SU-DHL-6 (cell line): ENCODE measurements around the gene TBCK.

Source experiments
- H2AFZ ChIP-seq: fragments of 200-600 bp; sonication (generic); 2 replicates; pipeline ENCODE4 v1.6.1; 2014; ENCODE audit warnings: low read depth, mild to moderate bottlenecking, moderate library complexity, mixed read lengths, antibody characterized with exemption, low read length; ENCODE audit not compliant: severe bottlenecking
- H3F3A ChIP-seq: fragments of 200-600 bp; shearing (Covaris generic); 2 replicates; pipeline ENCODE4 v1.6.0; 2016; ENCODE audit warnings: antibody characterized with exemption, mild to moderate bottlenecking; ENCODE audit not compliant: insufficient read depth
- H3K27ac ChIP-seq: fragments of 200-600 bp; sonication (generic); 2 replicates; pipeline ENCODE4 v1.5.1; 2016; ENCODE audit warnings: low read depth, mild to moderate bottlenecking, low read length, moderate library complexity, mixed read lengths
- H3K27me3 ChIP-seq: fragments of 200-600 bp; sonication (generic), shearing (Covaris generic); 2 replicates; pipeline ENCODE4 v1.6.0; 2014; ENCODE audit warnings: mild to moderate bottlenecking, low read length
- H3K36me3 ChIP-seq: fragments of 200-600 bp; sonication (generic); 2 replicates; pipeline ENCODE4 v1.6.1; 2014; ENCODE audit warnings: mild to moderate bottlenecking, low read length, mixed read lengths
- H3K4me2 ChIP-seq: fragments of 300-600, 200-600 bp; shearing (Covaris generic), sonication (generic); 2 replicates; pipeline ENCODE4 v1.6.0; 2014; ENCODE audit warnings: low read length, low read depth, mild to moderate bottlenecking; ENCODE audit not compliant: poor library complexity, severe bottlenecking
- H3K4me3 ChIP-seq: fragments of 200-600 bp; sonication (generic); 2 replicates; pipeline ENCODE4 v1.5.1; 2014; ENCODE audit warnings: antibody characterized with exemption, low read length, mild to moderate bottlenecking, mixed read lengths; ENCODE audit not compliant: insufficient read depth, poor library complexity, severe bottlenecking
- H3K79me2 ChIP-seq: fragments of 200-600 bp; sonication (generic); 2 replicates; pipeline ENCODE4 v1.6.1; 2014; ENCODE audit warnings: mild to moderate bottlenecking, low read length, moderate library complexity; ENCODE audit not compliant: insufficient read depth
- H3K9ac ChIP-seq: fragments of 200-600 bp; sonication (generic); 2 replicates; pipeline ENCODE4 v1.7.0; 2014; ENCODE audit warnings: mild to moderate bottlenecking, low read length
- H3K9me2 ChIP-seq: fragments of 200-600 bp; sonication (generic); replicated peaks from 2 replicates; pipeline ENCODE4 v1.6.1; 2014; ENCODE audit warnings: low read length; ENCODE audit not compliant: insufficient read depth
- H3K9me3 ChIP-seq: fragments of 200-600 bp; sonication (generic); 2 replicates; pipeline ENCODE4 v1.6.1; 2014; ENCODE audit warnings: low read length, mixed read lengths; ENCODE audit not compliant: insufficient read depth
- H4K20me1 ChIP-seq: fragments of 200-600 bp; sonication (generic); 2 replicates; pipeline ENCODE4 v1.6.1; 2014; ENCODE audit warnings: low read depth, mild to moderate bottlenecking, antibody characterized with exemption, low read length, moderate library complexity, mixed read lengths
- EZH2phosphoT487 ChIP-seq: fragments of 200-600 bp; sonication (generic), shearing (Covaris generic); conservative IDR thresholded peaks from 2 replicates; pipeline ENCODE4 v1.6.1; 2018; ENCODE audit warnings: mild to moderate bottlenecking, antibody characterized with exemption, low read length, moderate library complexity, mixed read lengths
- TF ChIP-seq, protein P1 (sequence below): fragments of 200-600 bp; sonication (generic); IDR thresholded peaks from one replicate; pipeline ENCODE4 v1.5.1; 2017; ENCODE audit warnings: antibody characterized with exemption, mild to moderate bottlenecking, low read length, moderate library complexity; ENCODE audit not compliant: insufficient read depth, poor library complexity, severe bottlenecking

The TBCK gene

DNA sequence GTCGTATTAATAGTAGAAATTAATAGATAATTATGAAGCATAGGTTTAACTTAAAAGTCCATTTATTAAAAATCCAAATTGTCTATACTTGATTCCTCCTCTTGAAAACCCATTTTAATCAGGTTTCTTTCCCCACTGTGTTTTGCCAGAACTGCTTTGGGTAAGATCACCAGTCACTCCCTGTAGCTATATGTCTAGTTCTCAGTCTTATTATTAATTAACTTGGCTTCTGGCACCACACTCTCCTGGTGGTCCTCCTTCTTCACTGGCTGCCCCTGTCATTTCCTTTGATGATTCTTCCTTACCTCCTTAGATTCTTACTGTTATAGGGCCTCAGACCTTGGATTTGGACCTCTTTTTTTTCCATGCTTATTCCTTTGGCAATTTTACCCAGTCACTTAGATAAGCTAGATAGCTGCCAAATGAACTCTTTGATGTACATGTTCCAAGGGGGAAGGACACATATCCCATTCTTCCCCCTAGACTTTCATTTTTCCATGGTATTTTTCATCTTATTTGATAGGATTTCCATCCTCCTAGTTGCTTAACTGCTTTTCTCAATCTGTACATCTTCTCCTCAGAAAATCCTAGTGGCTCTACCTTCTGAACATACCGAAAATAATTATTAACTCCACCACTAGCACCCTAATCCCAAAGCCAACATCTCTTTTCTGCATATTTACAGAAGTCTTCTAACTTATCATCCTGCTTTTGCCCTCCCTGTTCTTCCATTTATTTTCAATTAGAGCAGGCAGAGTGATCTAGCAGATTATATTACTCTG, 28.0 kb upstream of the TBCK start:
- H3K4me3 ChIP-seq: no peak overlapping the region
- peaks cover 15% of the 10 kb centered on the region; the same call in 1 of the 2 replicates for H3K79me2 ChIP-seq
- H3K27me3 ChIP-seq: no peaks in the 10 kb centered on the region
- no peak for TF ChIP-seq EZH2phosphoT487
- TF ChIP-seq, protein P1, sequence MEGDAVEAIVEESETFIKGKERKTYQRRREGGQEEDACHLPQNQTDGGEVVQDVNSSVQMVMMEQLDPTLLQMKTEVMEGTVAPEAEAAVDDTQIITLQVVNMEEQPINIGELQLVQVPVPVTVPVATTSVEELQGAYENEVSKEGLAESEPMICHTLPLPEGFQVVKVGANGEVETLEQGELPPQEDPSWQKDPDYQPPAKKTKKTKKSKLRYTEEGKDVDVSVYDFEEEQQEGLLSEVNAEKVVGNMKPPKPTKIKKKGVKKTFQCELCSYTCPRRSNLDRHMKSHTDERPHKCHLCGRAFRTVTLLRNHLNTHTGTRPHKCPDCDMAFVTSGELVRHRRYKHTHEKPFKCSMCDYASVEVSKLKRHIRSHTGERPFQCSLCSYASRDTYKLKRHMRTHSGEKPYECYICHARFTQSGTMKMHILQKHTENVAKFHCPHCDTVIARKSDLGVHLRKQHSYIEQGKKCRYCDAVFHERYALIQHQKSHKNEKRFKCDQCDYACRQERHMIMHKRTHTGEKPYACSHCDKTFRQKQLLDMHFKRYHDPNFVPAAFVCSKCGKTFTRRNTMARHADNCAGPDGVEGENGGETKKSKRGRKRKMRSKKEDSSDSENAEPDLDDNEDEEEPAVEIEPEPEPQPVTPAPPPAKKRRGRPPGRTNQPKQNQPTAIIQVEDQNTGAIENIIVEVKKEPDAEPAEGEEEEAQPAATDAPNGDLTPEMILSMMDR: no peak
- no peaks in the 10 kb centered on the region for H4K20me1 ChIP-seq
- H3K36me3 ChIP-seq: 0 out of 2 replicates have a peak, but pooled peaks cover 2% of the 10 kb centered on the region
- no peak overlapping the region for H2AFZ ChIP-seq
- no peak overlapping the region for H3K27ac ChIP-seq
- H3F3A ChIP-seq: no peaks in the 10 kb centered on the region
- no peaks in the 10 kb centered on the region for H3K9me2 ChIP-seq
- no peak overlapping the region for H3K4me2 ChIP-seq
- H3K9me3 ChIP-seq: no peaks in the 10 kb centered on the region
- H3K9ac ChIP-seq: no peak overlapping the region

DNA sequence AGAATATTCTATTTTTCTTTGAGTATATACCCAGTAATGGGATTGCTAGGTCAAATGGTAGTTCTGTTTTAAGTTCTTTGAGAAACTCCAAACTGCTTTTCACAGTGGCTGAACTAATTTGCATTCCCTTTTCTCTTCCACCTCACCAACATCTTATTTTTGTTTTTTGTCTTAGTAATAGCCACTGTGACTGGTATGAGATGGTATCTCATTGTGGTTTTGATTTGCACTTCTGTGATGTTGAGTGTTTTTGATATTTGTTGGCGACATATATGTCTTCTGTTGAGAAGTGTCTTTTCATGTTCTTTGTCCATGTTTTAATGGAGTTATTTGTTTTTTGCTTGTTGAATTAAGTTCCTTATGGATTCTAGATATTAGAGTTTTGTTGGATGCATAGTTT, 24.8 kb upstream of the TBCK start:
- TF ChIP-seq EZH2phosphoT487: no peak
- TF ChIP-seq, protein P1: no peak
- peaks cover 15% of the 10 kb centered on the region; the same call in 1 of the 2 replicates for H3K79me2 ChIP-seq

DNA sequence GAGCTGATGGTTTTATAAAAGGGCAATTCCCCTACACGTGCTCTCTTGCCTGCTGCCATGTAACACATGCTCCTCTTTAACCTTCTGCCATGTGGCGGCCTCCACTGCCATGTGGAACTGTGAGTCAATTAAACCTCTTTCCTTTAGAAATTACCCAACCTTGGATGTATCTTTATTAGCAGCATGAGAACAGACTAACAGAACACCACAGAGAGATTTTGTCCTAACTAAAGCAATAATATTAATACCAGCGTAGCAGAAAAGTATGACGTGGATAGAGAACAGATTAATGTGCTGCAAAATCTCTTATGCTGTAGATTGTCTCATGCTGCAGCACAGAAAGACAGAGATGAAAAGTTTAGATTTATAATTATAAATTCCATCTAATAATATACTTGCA, 23.4 kb upstream of the TBCK start:
- H3K79me2 ChIP-seq: peaks cover 15% of the 10 kb centered on the region; the same call in 1 of the 2 replicates
- no peak overlapping the region for H2AFZ ChIP-seq
- no peaks in the 10 kb centered on the region for H4K20me1 ChIP-seq
- H3K9ac ChIP-seq: no peak overlapping the region
- no peak overlapping the region for H3K27ac ChIP-seq
- H3K4me2 ChIP-seq: no peak overlapping the region
- H3K9me2 ChIP-seq: no peaks in the 10 kb centered on the region
- no peak overlapping the region for H3K4me3 ChIP-seq
- no peaks in the 10 kb centered on the region for H3K36me3 ChIP-seq
- no peak for TF ChIP-seq EZH2phosphoT487
- TF ChIP-seq, protein P1: no peak
- no peaks in the 10 kb centered on the region for H3K27me3 ChIP-seq
- H3F3A ChIP-seq: no peaks in the 10 kb centered on the region
- no peaks in the 10 kb centered on the region for H3K9me3 ChIP-seq

More for the DNA sequence above, 24.8 kb upstream of the TBCK start:
- Histone ChIP-seq H3F3A (no peaks in the 10 kb centered on the region), H3K27ac (no peak overlapping the region), H3K4me3 (no peak overlapping the region), H3K9ac (no peak overlapping the region), H3K9me2 (no peaks in the 10 kb centered on the region), H3K9me3 (no peaks in the 10 kb centered on the region), H4K20me1 (no peaks in the 10 kb centered on the region), H3K36me3 (no peaks in the 10 kb centered on the region), H3K4me2 (no peak overlapping the region), H3K27me3 (no peaks in the 10 kb centered on the region), H2AFZ (no peak overlapping the region)
